Measurements from ENCODE around the gene CFAP74. TPM values are rescaled to one million over a fixed set of nuclear protein-coding genes. Genes with fewer than 3 reads are reported as not detected.

CFAP74 gene
- total and polyA plus RNA-seq, 9 of the 15 experiments (the other 6 are each of a cell fraction or from before 2014, with no cell fraction given): 0.03 to 0.15 (median 0.05) TPM; not detected in 6

DNA sequence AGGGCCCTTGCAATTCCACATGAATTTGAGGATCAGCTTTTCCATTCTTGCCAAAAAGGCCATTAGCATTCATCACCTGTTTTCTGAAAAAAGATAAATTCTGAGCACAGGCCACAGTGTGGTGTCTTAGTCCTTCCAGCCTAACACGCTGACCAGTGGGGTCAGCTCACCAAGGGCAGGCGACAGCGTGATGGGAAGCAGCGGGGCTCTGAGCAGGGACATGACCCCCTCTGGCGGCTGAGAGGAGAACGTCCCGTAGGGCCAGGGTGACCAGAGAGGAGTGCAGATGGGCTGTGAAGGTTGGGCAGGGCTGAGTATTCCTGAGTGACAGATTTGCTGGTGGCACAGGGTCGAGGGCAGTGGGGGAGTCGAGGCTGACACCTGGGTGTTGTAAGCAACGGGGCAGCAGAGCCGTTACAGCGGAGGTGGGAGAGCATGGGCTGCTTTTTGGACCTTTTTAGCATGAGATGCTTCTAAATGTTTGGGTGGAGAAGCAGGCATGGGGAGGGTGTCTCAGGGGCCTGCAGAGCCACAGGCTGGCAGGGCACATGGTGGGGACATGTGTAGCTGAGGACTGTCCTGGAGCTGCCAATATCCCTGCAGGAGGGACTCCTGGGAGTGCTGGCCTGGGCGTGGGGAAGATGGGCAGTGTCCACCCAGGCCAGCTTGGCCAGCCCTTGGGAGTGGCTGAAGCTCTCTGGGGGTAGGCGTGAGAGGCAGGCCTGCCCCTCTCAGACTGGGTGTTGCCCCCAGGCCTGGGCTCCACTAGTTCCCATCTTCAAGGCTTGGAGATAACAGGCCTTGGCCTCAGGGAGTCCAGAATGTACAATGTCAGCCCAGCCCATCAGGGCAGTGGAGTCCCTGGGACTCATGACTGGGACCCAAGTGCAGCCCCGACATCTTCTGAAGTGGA is 97.1 kb downstream of the CFAP74 start (continued):
- TF ChIP-seq ATF7 (IDR thresholded peaks at IDR 0.05) (peak; percentile 81), ZNF217 (CRISPR knock-in tag; IDR thresholded peaks at IDR 0.05) (no peak), MCM5 (IDR thresholded peaks at IDR 0.05; ENCODE audit: low read depth) (no peak), NFE2L1 (tag; IDR thresholded peaks at IDR 0.05; ENCODE audit: borderline replicate concordance, low read depth) (no peak), RBM15 (IDR thresholded peaks at IDR 0.05; ENCODE audit: insufficient read depth, low read length) (no peak), CHD2 (IDR thresholded peaks at IDR 0.05; ENCODE audit: low read depth, low read length) (no peak), COPS2 (conservative IDR thresholded peaks at IDR 0.05) (no peak), ZNF354B (CRISPR knock-in tag; IDR thresholded peaks at IDR 0.05) (no peak), SMAD4 (CRISPR knock-in tag; conservative IDR thresholded peaks at IDR 0.05) (peak; percentile 23; the same call in 1 of the 2 replicates), FUS (optimal IDR thresholded peaks at IDR 0.05; ENCODE audit: low read depth, low read length) (no peak), CBX8 (IDR thresholded peaks at IDR 0.05; ENCODE audit: borderline replicate concordance, extremely low read depth, low read depth, low read length, poor library complexity, severe bottlenecking) (no peak), PYGO2 (tag; IDR thresholded peaks at IDR 0.05) (no peak), TAF7 (tag; IDR thresholded peaks at IDR 0.05) (no peak), ZSCAN32 (CRISPR knock-in tag; IDR thresholded peaks at IDR 0.05) (no peak), ZBTB7A (IDR thresholded peaks at IDR 0.05; ENCODE audit: borderline replicate concordance, control insufficient read depth, low read depth, low read length) (peak; percentile 74; the same call in 1 of the 2 replicates), NCOA4 (IDR thresholded peaks at IDR 0.05; ENCODE audit: partially characterized antibody) (no peak), ZC3H11A (IDR thresholded peaks at IDR 0.05; ENCODE audit: low read depth, low read length) (no peak), CBX3 (IDR thresholded peaks at IDR 0.05; ENCODE audit: borderline replicate concordance in 1 of 2, low read length in 2 of 2) (peak in 1 of 2 experiments; percentile 52; a peak in 1 of 3 replicates), NEUROD1 (IDR thresholded peaks at IDR 0.05; ENCODE audit: borderline replicate concordance, low read depth, low read length, partially characterized antibody) (peak; percentile 26), GTF2F1 (IDR thresholded peaks at IDR 0.05; ENCODE audit: low read depth, low read length) (no peak), ZNF436 (CRISPR knock-in tag; IDR thresholded peaks at IDR 0.05) (no peak), SRSF7 (optimal IDR thresholded peaks at IDR 0.05; ENCODE audit: low read depth, low read length) (no peak), SIN3A (IDR thresholded peaks at IDR 0.05; ENCODE audit: borderline replicate concordance in 2 of 2, control insufficient read depth in 1 of 2, low read depth in 2 of 2, low read length in 2 of 2) (0 out of 4 replicates have a peak, but pooled peaks of 1 of the 2 experiments have one; percentile 55), CBFA2T2 (conservative IDR thresholded peaks at IDR 0.05) (no peak), ZNF408 (CRISPR knock-in tag; IDR thresholded peaks at IDR 0.05; ENCODE audit: low read depth) (no peak), MAFK (IDR thresholded peaks at IDR 0.05; ENCODE audit: low read length) (peak; percentile 40; the same call in 1 of the 2 replicates), SP1 (CRISPR knock-in tag; IDR thresholded peaks at IDR 0.05) (peak; percentile 72)
- TF ChIP-seq, protein P1, sequence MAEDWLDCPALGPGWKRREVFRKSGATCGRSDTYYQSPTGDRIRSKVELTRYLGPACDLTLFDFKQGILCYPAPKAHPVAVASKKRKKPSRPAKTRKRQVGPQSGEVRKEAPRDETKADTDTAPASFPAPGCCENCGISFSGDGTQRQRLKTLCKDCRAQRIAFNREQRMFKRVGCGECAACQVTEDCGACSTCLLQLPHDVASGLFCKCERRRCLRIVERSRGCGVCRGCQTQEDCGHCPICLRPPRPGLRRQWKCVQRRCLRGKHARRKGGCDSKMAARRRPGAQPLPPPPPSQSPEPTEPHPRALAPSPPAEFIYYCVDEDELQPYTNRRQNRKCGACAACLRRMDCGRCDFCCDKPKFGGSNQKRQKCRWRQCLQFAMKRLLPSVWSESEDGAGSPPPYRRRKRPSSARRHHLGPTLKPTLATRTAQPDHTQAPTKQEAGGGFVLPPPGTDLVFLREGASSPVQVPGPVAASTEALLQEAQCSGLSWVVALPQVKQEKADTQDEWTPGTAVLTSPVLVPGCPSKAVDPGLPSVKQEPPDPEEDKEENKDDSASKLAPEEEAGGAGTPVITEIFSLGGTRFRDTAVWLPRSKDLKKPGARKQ (CRISPR knock-in tag; IDR thresholded peaks at IDR 0.05): no peak
